PC-9 (cell line): ENCODE measurements around the gene ING2. TPM values are rescaled to one million over a fixed set of nuclear protein-coding genes. Genes with fewer than 3 reads are reported as not detected.

ENCODE experiments used
- BruUV-seq: library from RNA; stranded (reverse); fragments of 400-500 nt; replicated peaks from 2 replicates; lab custom pipeline; 2021; lab: Mats Ljungman, UMichigan
- CTCF ChIA-PET: fragments of 300-600 bp; sonication (Branson Sonifier 250); formaldehyde crosslinking; loops from one replicate; lab custom pipeline; 2022; ENCODE audit warnings: antibody characterized with exemption; lab: Charles Lee
- POLR2A ChIA-PET: fragments of 300-600 bp; sonication (Branson Sonifier 250); formaldehyde crosslinking; loops from one replicate; lab custom pipeline; 2022; ENCODE audit warnings: antibody characterized with exemption; ENCODE audit not compliant: unreplicated experiment; lab: Charles Lee
- DNase-seq, 2 experiments: peaks; one replicate each; pipeline versions ENCODE4 v3.0.0 to v3.0.0-alpha.2; 2015 to 2022; ENCODE audit warnings: mixed read lengths in 1 of 2
- H2AFZ ChIP-seq: fragments of 200-600 bp; sonication (generic); 2 replicates; pipeline ENCODE4 v1.8.1; 2017; ENCODE audit warnings: antibody characterized with exemption
- H3F3A ChIP-seq: fragments of 200-600 bp; sonication (generic); 2 replicates; pipeline ENCODE4 v1.8.1; 2017; ENCODE audit warnings: antibody characterized with exemption, mild to moderate bottlenecking, low read depth; ENCODE audit not compliant: insufficient read depth
- H3K27ac ChIP-seq: fragments of 200-600 bp; sonication (generic); 2 replicates; pipeline ENCODE4 v1.6.1; 2016; ENCODE audit warnings: mixed run types
- H3K27me3 ChIP-seq: fragments of 200-600 bp; sonication (generic); 2 replicates; pipeline ENCODE4 v1.6.1; 2016; ENCODE audit warnings: low read depth, mixed run types; ENCODE audit not compliant: insufficient read depth
- H3K36me3 ChIP-seq: fragments of 200-600 bp; sonication (generic); 2 replicates; pipeline ENCODE4 v1.6.1; 2016; ENCODE audit warnings: low read depth, mixed run types
- H3K4me1 ChIP-seq: fragments of 200-600 bp; sonication (generic); replicated peaks from 2 replicates; pipeline ENCODE4 v1.6.1; 2016; ENCODE audit warnings: mixed run types; ENCODE audit not compliant: insufficient read depth
- H3K4me2 ChIP-seq: fragments of 200-600 bp; sonication (generic); 2 replicates; pipeline ENCODE4 v1.6.1; 2017; ENCODE audit warnings: mixed run types
- H3K4me3 ChIP-seq: fragments of 200-600 bp; sonication (generic); 2 replicates; pipeline ENCODE4 v1.6.1; 2016; ENCODE audit warnings: mixed run types
- H3K79me2 ChIP-seq: fragments of 200-600 bp; sonication (generic); 2 replicates; pipeline ENCODE4 v1.6.1; 2017; ENCODE audit warnings: low read depth, mixed run types
- H3K9me2 ChIP-seq: fragments of 200-600 bp; sonication (generic); 2 replicates; pipeline ENCODE4 v1.8.1; 2017; ENCODE audit warnings: mild to moderate bottlenecking; ENCODE audit not compliant: insufficient read depth
- H3K9me3 ChIP-seq: fragments of 200-600 bp; sonication (generic); 2 replicates; pipeline ENCODE4 v1.8.1; 2016; ENCODE audit warnings: low read depth; ENCODE audit not compliant: insufficient read depth
- H4K20me1 ChIP-seq: fragments of 200-600 bp; sonication (generic); 2 replicates; pipeline ENCODE4 v1.8.1; 2017; ENCODE audit not compliant: insufficient read depth
- EZH2 ChIP-seq: fragments of 200-600 bp; sonication (generic); IDR thresholded peaks from 2 replicates; pipeline ENCODE4 v1.8.0; 2017; ENCODE audit warnings: antibody characterized with exemption, low read depth
- intact Hi-C: fragments of 100-400 bp; cut with micrococcal nuclease; formaldehyde crosslinking; loops from one replicate; pipeline ENCODE4 v1.10.0; 2022; ENCODE audit not compliant: unreplicated experiment
- total RNA-seq: library from RNA; stranded (reverse); gene quantifications from 2 replicates; pipeline ENCODE4 v1.2.3, GENCODE V29; 2021
- TF ChIP-seq, protein P1 (sequence below): fragments of 200-600 bp; sonication (generic); conservative IDR thresholded peaks from 2 replicates; pipeline ENCODE4 v1.6.1; 2017; ENCODE audit warnings: mixed run types, antibody characterized with exemption, mild to moderate bottlenecking, moderate library complexity

The ING2 gene
- total RNA-seq, 1 experiment from 2014 or later: 11.6 TPM

DNA sequence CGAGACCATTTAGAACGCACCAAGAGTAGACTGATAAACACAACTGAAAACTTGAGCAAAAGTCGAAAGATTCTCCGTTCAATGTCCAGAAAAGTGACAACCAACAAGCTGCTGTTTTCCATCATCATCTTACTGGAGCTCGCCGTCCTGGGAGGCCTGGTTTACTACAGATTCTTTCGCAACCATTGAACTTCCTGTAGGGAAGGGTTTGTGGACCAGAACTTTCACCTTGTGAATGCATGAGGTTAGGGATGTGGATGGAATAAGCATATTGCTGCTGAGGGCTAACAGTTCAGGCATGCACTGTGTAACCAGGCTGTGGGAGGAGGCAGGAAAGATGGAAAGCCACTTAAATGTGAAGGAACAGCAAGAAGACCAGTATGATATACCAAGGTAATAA lies 20.9 kb upstream of the ING2 start:
- no peaks in the 10 kb centered on the region for H3K9me3 ChIP-seq
- no peak for DNase-seq
- no peaks in the 10 kb centered on the region for H3K27me3 ChIP-seq
- intact Hi-C loops: no loop called here
- H3K27ac ChIP-seq: no peak overlapping the region
- no peaks in the 10 kb centered on the region for H4K20me1 ChIP-seq
- no TSS peak for BruUV-seq
- no peak overlapping the region for H3K4me3 ChIP-seq
- H3K9me2 ChIP-seq: no peaks in the 10 kb centered on the region
- no peaks in the 10 kb centered on the region for H3K36me3 ChIP-seq
- H3K4me1 ChIP-seq: no peaks in the 10 kb centered on the region
- no peaks in the 10 kb centered on the region for H3K79me2 ChIP-seq
- no peaks in the 10 kb centered on the region for H3F3A ChIP-seq
- TF ChIP-seq EZH2: no peak
- TF ChIP-seq, protein P1, sequence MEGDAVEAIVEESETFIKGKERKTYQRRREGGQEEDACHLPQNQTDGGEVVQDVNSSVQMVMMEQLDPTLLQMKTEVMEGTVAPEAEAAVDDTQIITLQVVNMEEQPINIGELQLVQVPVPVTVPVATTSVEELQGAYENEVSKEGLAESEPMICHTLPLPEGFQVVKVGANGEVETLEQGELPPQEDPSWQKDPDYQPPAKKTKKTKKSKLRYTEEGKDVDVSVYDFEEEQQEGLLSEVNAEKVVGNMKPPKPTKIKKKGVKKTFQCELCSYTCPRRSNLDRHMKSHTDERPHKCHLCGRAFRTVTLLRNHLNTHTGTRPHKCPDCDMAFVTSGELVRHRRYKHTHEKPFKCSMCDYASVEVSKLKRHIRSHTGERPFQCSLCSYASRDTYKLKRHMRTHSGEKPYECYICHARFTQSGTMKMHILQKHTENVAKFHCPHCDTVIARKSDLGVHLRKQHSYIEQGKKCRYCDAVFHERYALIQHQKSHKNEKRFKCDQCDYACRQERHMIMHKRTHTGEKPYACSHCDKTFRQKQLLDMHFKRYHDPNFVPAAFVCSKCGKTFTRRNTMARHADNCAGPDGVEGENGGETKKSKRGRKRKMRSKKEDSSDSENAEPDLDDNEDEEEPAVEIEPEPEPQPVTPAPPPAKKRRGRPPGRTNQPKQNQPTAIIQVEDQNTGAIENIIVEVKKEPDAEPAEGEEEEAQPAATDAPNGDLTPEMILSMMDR: no peak
- CTCF ChIA-PET: no interaction called here
- H2AFZ ChIP-seq: no peak overlapping the region
- POLR2A ChIA-PET: no interaction called here
- H3K4me2 ChIP-seq: no peak overlapping the region

DNA sequence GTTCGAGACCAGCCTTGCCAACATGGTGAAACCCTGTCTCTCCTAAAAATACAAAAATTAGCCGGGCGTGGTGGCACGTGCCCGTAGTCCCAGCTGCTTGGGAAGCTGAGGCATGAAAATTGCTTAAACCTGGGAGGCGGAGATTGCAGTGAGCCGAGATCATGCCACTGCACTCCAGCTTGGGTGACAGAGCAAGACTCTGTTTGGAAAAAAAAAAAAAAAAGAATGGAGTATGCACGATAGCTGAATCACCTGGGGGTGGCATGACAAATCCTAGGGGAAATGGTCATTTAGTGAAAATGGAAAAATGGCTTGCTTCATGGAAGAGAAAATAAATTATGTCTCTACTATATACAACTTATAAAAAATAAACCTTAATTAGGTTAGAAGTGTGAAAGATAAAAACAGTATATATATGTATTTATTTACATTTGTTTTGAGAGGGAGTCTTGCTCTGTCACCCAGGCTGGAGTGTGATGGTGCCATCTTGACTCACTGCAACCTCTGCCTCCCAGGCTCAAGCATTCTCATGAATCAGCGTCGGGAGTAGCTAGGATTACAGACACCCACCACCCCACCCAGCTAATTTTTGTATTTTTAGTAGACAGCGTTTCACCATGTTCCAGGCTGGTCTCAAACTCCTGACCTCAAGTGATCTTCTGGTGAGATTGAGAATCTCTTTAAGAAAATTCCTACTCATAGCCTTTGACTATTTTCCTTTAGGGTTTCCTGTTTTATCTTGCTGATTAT lies 19.3 kb upstream of the ING2 start:
- Histone ChIP-seq H3K4me2 (no peak overlapping the region), H3F3A (no peaks in the 10 kb centered on the region), H3K4me3 (no peak overlapping the region), H4K20me1 (no peaks in the 10 kb centered on the region), H3K9me2 (no peaks in the 10 kb centered on the region), H3K27me3 (no peaks in the 10 kb centered on the region), H3K36me3 (no peaks in the 10 kb centered on the region), H3K79me2 (no peaks in the 10 kb centered on the region), H3K9me3 (no peaks in the 10 kb centered on the region), H3K4me1 (no peaks in the 10 kb centered on the region), H3K27ac (no peak overlapping the region), H2AFZ (no peak overlapping the region)
- POLR2A ChIA-PET: no interaction called here
- TF ChIP-seq, protein P1: no peak
- no peak for TF ChIP-seq EZH2
- intact Hi-C loops: no loop called here
- CTCF ChIA-PET: no interaction called here
- no TSS peak for BruUV-seq
- no peak for DNase-seq

DNA sequence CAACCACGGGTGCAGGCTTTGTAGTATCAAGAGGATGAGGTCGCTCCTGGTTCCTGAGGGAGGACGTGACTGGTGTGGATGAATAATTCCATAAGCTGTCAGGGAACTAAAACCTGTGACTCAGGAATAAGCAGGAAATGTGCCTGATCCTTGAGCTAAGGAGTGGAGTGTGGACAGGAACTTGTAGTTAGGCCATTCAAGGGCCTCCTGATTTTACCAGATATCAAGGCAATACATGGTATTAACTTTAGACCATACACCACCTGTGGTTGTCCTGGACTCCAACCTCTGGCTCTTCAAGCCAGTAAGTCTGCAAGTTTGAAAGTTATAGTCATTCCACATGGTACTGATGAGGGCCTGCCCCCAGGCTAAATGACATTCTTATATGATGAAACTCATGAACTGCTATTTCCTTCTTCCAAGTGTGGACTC lies 12.1 kb upstream of the ING2 start:
- Histone ChIP-seq H3F3A (peaks cover 30% of the 10 kb centered on the region), H3K4me3 (no peak overlapping the region), H3K27me3 (no peaks in the 10 kb centered on the region), H3K4me2 (peak overlapping the region; percentile 65), H3K9me3 (peaks cover 5% of the 10 kb centered on the region; the same call in 1 of the 2 replicates), H3K4me1 (peaks cover 29% of the 10 kb centered on the region), H2AFZ (peak overlapping the region; percentile 60), H4K20me1 (no peaks in the 10 kb centered on the region), H3K36me3 (no peaks in the 10 kb centered on the region), H3K9me2 (no peaks in the 10 kb centered on the region), H3K27ac (peak overlapping the region; percentile 76), H3K79me2 (no peaks in the 10 kb centered on the region)
- POLR2A ChIA-PET: interaction anchor here (0.7 kb wide), 2 partner anchors 54 to 405 kb away, joined by 3 to 4 read pairs; no protein-coding TSS in a partner anchor
- CTCF ChIA-PET: interaction anchor here (0.6 kb wide), 1 partner anchor 38 kb away, joined by 3 read pairs; no protein-coding TSS in a partner anchor
- TF ChIP-seq EZH2: no peak
- TF ChIP-seq, protein P1: no peak
- intact Hi-C loops: loop anchor here (1.0 kb wide), 1 partner anchor 11 kb away; no protein-coding TSS in a partner anchor
- no TSS peak for BruUV-seq
- DNase-seq: peak; percentile 75 to 90
